GM12873 (cell line): ENCODE results near the gene SAG.

ENCODE experiments used
- CTCF ChIP-seq: IDR thresholded peaks from 2 replicates; pipeline ENCODE4 v1.5.1; 2012; ENCODE audit warnings: low read depth, mild to moderate bottlenecking, moderate library complexity, low read length, control low read depth; ENCODE audit not compliant: insufficient read depth; ENCODE audit errors: missing control alignments

The SAG gene

GRCh38 chr2:233361297-233361696 lies 53.7 kb downstream of the SAG start:
- TF ChIP-seq CTCF = no peak

GRCh38 chr2:233362742-233363141 lies 55.1 kb downstream of the SAG start:
- TF ChIP-seq CTCF = no peak

GRCh38 chr2:233363744-233364235 lies 56.2 kb downstream of the SAG start:
- TF ChIP-seq CTCF = no peak

DNA sequence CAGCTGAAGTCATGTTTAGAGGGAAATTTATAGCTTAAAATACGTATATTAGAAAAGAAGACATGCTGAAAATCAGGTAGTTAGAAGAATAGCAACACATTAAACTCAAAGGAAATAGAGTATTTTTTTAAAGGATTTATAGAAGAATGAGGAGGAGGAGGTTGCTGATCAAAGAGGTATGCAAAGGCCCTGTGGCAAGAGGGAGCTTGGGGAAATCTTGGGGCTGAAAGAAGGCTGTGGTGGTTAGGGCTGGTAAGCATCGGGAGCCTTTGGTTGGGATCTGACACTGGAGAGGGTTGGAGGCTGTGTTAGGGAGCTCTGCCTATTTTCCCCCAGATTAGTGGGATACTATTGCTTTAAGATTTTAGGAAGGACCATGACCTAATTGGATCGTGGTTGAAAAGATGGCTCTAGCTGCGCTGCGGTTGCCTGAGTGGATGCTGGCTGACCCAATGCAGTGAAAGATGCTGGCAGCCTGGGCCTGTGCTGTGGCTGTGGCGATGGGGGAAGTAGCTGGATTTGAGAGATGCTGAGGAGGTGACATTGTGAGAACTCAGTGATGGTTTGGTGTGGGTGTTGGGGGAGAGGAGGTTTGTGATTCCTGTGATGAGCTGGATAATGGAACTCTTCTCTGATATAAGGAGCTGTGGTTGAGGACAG lies 58.4 kb downstream of the SAG start:
- TF ChIP-seq CTCF = no peak

DNA sequence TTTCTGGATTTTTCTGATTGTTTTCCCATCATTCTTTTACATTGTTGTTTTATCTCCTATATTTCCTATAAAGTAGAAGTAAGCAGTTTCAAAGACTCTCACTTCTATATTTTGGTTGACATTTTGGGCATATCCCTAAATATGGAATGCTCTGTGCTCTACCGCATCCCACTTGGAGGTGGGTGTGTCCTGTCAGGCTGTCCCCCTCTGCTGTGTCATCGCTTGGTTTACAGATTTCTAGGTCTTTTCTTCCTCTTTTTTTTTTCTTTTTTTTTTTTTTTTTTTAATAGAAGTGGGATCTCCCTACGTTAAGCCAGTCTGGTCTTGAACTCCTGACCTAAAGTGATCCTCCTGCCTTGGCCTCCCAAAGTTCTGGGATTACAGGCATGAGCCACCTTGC lies 60.0 kb downstream of the SAG start:
- no peak for TF ChIP-seq CTCF

GRCh38 chr2:233368756-233369155 lies 61.1 kb downstream of the SAG start:
- no peak for TF ChIP-seq CTCF

- no peak for TF ChIP-seq CTCF
These were observed 61.8 kb downstream of the SAG start for GRCh38 chr2:233369462-233369861.
